RWPE1 (cell line): ENCODE measurements around the gene FAM13C.

Experiments used
- CTCF ChIA-PET: fragments of 350-600 bp; sonication (Branson Sonifier 250); formaldehyde crosslinking; extraction: SDS; loops from one replicate; lab custom pipeline; 2021; lab: Yijun Ruan, JAX
- POLR2A ChIA-PET: fragments of 400-600 bp; formaldehyde crosslinking; extraction: SDS; loops from one replicate; lab custom pipeline; 2020; ENCODE audit warnings: antibody characterized with exemption; ENCODE audit not compliant: low non-redundant PET; lab: Yijun Ruan, JAX
- DNase-seq: peaks from one replicate; pipeline ENCODE4 v3.0.0; 2012; ENCODE audit warnings: low spot score
- H3K27ac ChIP-seq: fragments of 450-650 bp; 2 replicates; pipeline ENCODE4 v1.5.1; 2017
- CTCF ChIP-seq: fragments of 450-650 bp; conservative IDR thresholded peaks from 2 replicates; pipeline ENCODE4 v1.5.1; 2017; ENCODE audit warnings: low read depth, mild to moderate bottlenecking

The FAM13C gene

GRCh38 chr10:59358576-59358975 lies 3.8 kb downstream of the FAM13C start:
- CTCF ChIA-PET = no interaction called here
- no peak overlapping the region for H3K27ac ChIP-seq
- no peak for DNase-seq
- TF ChIP-seq CTCF = no peak
- POLR2A ChIA-PET = no interaction called here

- DNase-seq = no peak
Measured at GRCh38 chr10:59354434-59354833, 7.9 kb downstream of the FAM13C start.

GRCh38 chr10:59350558-59350957 lies 11.8 kb downstream of the FAM13C start:
- CTCF ChIA-PET = interaction anchor here (0.6 kb wide), 1 partner anchor 565 kb away, joined by 3 read pairs; no protein-coding TSS in a partner anchor

More at GRCh38 chr10:59354434-59354833, 7.9 kb downstream of the FAM13C start:
- no peak overlapping the region for H3K27ac ChIP-seq
- POLR2A ChIA-PET = no interaction called here
- no peak for TF ChIP-seq CTCF
- CTCF ChIA-PET = no interaction called here

GRCh38 chr10:59346321-59346720 lies 16.0 kb downstream of the FAM13C start:
- ChIA-PET CTCF (no interaction called here), POLR2A (no interaction called here)
- no peak for DNase-seq
- no peak for TF ChIP-seq CTCF
- no peak overlapping the region for H3K27ac ChIP-seq

More at GRCh38 chr10:59350558-59350957, 11.8 kb downstream of the FAM13C start:
- no peak for DNase-seq
- no peak overlapping the region for H3K27ac ChIP-seq
- POLR2A ChIA-PET = no interaction called here
- no peak for TF ChIP-seq CTCF

- no peak for TF ChIP-seq CTCF
- ChIA-PET CTCF (no interaction called here), POLR2A (no interaction called here)
- DNase-seq = no peak
- no peak overlapping the region for H3K27ac ChIP-seq
Measured at GRCh38 chr10:59342723-59343122, 19.6 kb downstream of the FAM13C start.

GRCh38 chr10:59342000-59342399 lies 20.3 kb downstream of the FAM13C start:
- TF ChIP-seq CTCF = no peak
- CTCF ChIA-PET = interaction anchor here (0.6 kb wide), 1 partner anchor 25 kb away, joined by 3 read pairs; no protein-coding TSS in a partner anchor
- no peak for DNase-seq
- H3K27ac ChIP-seq = no peak overlapping the region
- POLR2A ChIA-PET = no interaction called here
